Stimulated activated effector memory CD8-positive, alpha-beta T cell treated with anti-CD3 and anti-CD28 coated beads, Interleukin-12 subunit alpha, Interleukin-12 subunit beta, amount 100 ng/mL, for 72 hours (primary cell): Measurements from ENCODE around the gene TRIB2.

Source experiments
- ATAC-seq: fragments of 150-1000 bp; cut with Tn5 transposase; 2 replicates; pipeline ENCODE4 v1.10.0; 2021
- DNase-seq, 2 donors: peaks; one replicate each; pipeline ENCODE4 v3.0.0; 2021 to 2022; ENCODE audit warnings: low spot score in 2 of 2
- H3K27ac Mint-ChIP-seq: one replicate; pipeline ENCODE4 v1.8.0; 2022; ENCODE audit warnings: mild to moderate bottlenecking, mixed read lengths
- H3K36me3 Mint-ChIP-seq: one replicate; pipeline ENCODE4 v1.8.0; 2022; ENCODE audit warnings: mild to moderate bottlenecking, mixed read lengths
- H3K4me1 Mint-ChIP-seq: one replicate; pipeline ENCODE4 v1.8.0; 2022; ENCODE audit warnings: mixed read lengths
- H3K4me3 Mint-ChIP-seq: one replicate; pipeline ENCODE4 v1.8.0; 2022; ENCODE audit warnings: mild to moderate bottlenecking, mixed read lengths
- H3K9me3 Mint-ChIP-seq: one replicate; pipeline ENCODE4 v1.8.0; 2022; ENCODE audit warnings: mixed read lengths

The TRIB2 gene

GRCh38 chr2:12722447-12723316, 5.9 kb downstream of the TRIB2 start:
- Mint-ChIP-seq H3K9me3 (no peaks in the 10 kb centered on the region), H3K4me1 (peaks cover 86% of the 10 kb centered on the region), H3K4me3 (peak overlapping the region; percentile 98), H3K36me3 (peaks cover 25% of the 10 kb centered on the region), H3K27ac (no peak overlapping the region)
- ATAC-seq (no peak), DNase-seq (no peak)

- H3K4me1 Mint-ChIP-seq: peaks cover 90% of the 10 kb centered on the region
- no peak overlapping the region for H3K4me3 Mint-ChIP-seq
- no peak overlapping the region for H3K27ac Mint-ChIP-seq
- no peaks in the 10 kb centered on the region for H3K9me3 Mint-ChIP-seq
- ATAC-seq (no peak), DNase-seq (no peak)
- H3K36me3 Mint-ChIP-seq: peaks cover 18% of the 10 kb centered on the region
These were observed 7.2 kb downstream of the TRIB2 start for GRCh38 chr2:12723736-12724463.

- Mint-ChIP-seq H3K9me3 (no peaks in the 10 kb centered on the region), H3K4me3 (no peak overlapping the region), H3K36me3 (peaks cover 14% of the 10 kb centered on the region), H3K27ac (no peak overlapping the region), H3K4me1 (peaks cover 79% of the 10 kb centered on the region)
- ATAC-seq (no peak), DNase-seq (no peak)
These were observed 8.8 kb downstream of the TRIB2 start for GRCh38 chr2:12725233-12726187.

- H3K36me3 Mint-ChIP-seq: peaks cover 14% of the 10 kb centered on the region
- DNase-seq: no peak
- no peak for ATAC-seq
- H3K9me3 Mint-ChIP-seq: no peaks in the 10 kb centered on the region
- no peak overlapping the region for H3K27ac Mint-ChIP-seq
- H3K4me1 Mint-ChIP-seq: peaks cover 78% of the 10 kb centered on the region
- H3K4me3 Mint-ChIP-seq: no peak overlapping the region
These were observed 9.5 kb downstream of the TRIB2 start for GRCh38 chr2:12726271-12726670.

GRCh38 chr2:12727065-12727464, 10.3 kb downstream of the TRIB2 start:
- Mint-ChIP-seq H3K4me1 (peaks cover 78% of the 10 kb centered on the region), H3K36me3 (peaks cover 14% of the 10 kb centered on the region), H3K4me3 (no peak overlapping the region), H3K27ac (no peak overlapping the region), H3K9me3 (no peaks in the 10 kb centered on the region)
- ATAC-seq (no peak), DNase-seq (no peak)

- ATAC-seq: no peak
- Mint-ChIP-seq H3K27ac (peak overlapping the region; percentile 15), H3K4me3 (peak overlapping the region; percentile 45), H3K4me1 (peaks cover 78% of the 10 kb centered on the region), H3K36me3 (peaks cover 14% of the 10 kb centered on the region), H3K9me3 (no peaks in the 10 kb centered on the region)
- DNase-seq: no peak
These were observed 10.9 kb downstream of the TRIB2 start for GRCh38 chr2:12727641-12728040.

- H3K4me1 Mint-ChIP-seq: peaks cover 71% of the 10 kb centered on the region
- peak overlapping the region; percentile 15 for H3K27ac Mint-ChIP-seq
- peaks cover 14% of the 10 kb centered on the region for H3K36me3 Mint-ChIP-seq
- H3K9me3 Mint-ChIP-seq: no peaks in the 10 kb centered on the region
- ATAC-seq: peak; percentile 89
- peak overlapping the region; percentile 45 for H3K4me3 Mint-ChIP-seq
- DNase-seq: peak in 1 of 2 donors; percentile 72
These were observed 11.6 kb downstream of the TRIB2 start for GRCh38 chr2:12728221-12728777.

- peaks cover 14% of the 10 kb centered on the region for H3K36me3 Mint-ChIP-seq
- no peaks in the 10 kb centered on the region for H3K9me3 Mint-ChIP-seq
These were observed 13.5 kb downstream of the TRIB2 start for GRCh38 chr2:12730265-12730664.

GRCh38 chr2:12731701-12732280, 15.1 kb downstream of the TRIB2 start:
- no peaks in the 10 kb centered on the region for H3K9me3 Mint-ChIP-seq
- DNase-seq: no peak
- peak overlapping the region; percentile 48 for H3K27ac Mint-ChIP-seq
- no peak for ATAC-seq
- H3K36me3 Mint-ChIP-seq: peaks cover 7% of the 10 kb centered on the region
- no peak overlapping the region for H3K4me3 Mint-ChIP-seq
- peaks cover 68% of the 10 kb centered on the region for H3K4me1 Mint-ChIP-seq

More at GRCh38 chr2:12730265-12730664, 13.5 kb downstream of the TRIB2 start:
- DNase-seq (no peak), ATAC-seq (no peak)
- no peak overlapping the region for H3K27ac Mint-ChIP-seq
- no peak overlapping the region for H3K4me3 Mint-ChIP-seq
- H3K4me1 Mint-ChIP-seq: peaks cover 65% of the 10 kb centered on the region

GRCh38 chr2:12732651-12733050, 15.9 kb downstream of the TRIB2 start:
- Mint-ChIP-seq H3K27ac (peak overlapping the region; percentile 48), H3K9me3 (no peaks in the 10 kb centered on the region), H3K4me3 (no peak overlapping the region), H3K4me1 (peaks cover 74% of the 10 kb centered on the region), H3K36me3 (peaks cover 5% of the 10 kb centered on the region)
- DNase-seq: no peak
- no peak for ATAC-seq

GRCh38 chr2:12733846-12734245, 17.1 kb downstream of the TRIB2 start:
- ATAC-seq: no peak
- Mint-ChIP-seq H3K36me3 (no peaks in the 10 kb centered on the region), H3K4me1 (peaks cover 64% of the 10 kb centered on the region), H3K27ac (peak overlapping the region; percentile 68), H3K9me3 (no peaks in the 10 kb centered on the region), H3K4me3 (no peak overlapping the region)
- no peak for DNase-seq

GRCh38 chr2:12734914-12735654, 18.3 kb downstream of the TRIB2 start:
- DNase-seq: no peak
- peak overlapping the region; percentile 30 for H3K27ac Mint-ChIP-seq
- H3K4me3 Mint-ChIP-seq: no peak overlapping the region
- no peaks in the 10 kb centered on the region for H3K9me3 Mint-ChIP-seq
- ATAC-seq: peak; percentile 42
- peaks cover 72% of the 10 kb centered on the region for H3K4me1 Mint-ChIP-seq
- peaks cover 2% of the 10 kb centered on the region for H3K36me3 Mint-ChIP-seq

GRCh38 chr2:12737297-12737696, 20.6 kb downstream of the TRIB2 start:
- Mint-ChIP-seq H3K4me3 (no peak overlapping the region), H3K9me3 (no peaks in the 10 kb centered on the region), H3K4me1 (peaks cover 58% of the 10 kb centered on the region), H3K36me3 (peaks cover 21% of the 10 kb centered on the region), H3K27ac (peak overlapping the region; percentile 30)
- DNase-seq (no peak), ATAC-seq (no peak)
